ENCODE measurements around the gene EFHC2. TPM values are rescaled to one million over a fixed set of nuclear protein-coding genes. Genes with fewer than 3 reads are reported as not detected.

EFHC2 gene
- total RNA-seq, 1 donor from 2014 or later = 3.2 TPM

DNA sequence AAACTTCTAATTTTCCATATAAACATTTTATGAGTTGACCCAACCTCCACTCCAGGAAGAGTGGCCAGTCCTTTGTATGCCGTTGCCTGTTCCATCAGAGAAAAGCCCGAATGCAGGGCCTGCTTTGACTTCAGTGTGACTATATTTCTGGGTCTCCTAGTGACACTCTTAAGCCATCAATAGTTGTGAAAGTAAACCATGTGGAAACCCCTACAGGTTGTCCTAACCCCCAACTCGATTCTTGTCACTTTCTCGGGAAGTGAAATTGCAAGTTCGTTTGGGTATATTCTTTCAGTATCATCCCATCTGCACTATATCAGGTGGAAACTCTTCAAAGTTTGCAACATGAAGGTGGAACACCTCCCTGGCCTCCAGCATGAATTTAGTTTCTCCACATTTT, 52.8 kb downstream of the EFHC2 start:
- no peak for TF ChIP-seq POLR2AphosphoS5 (IDR thresholded peaks at IDR 0.05; ENCODE audit: insufficient read depth in 1 of 2, low read depth in 1 of 2)
- TF ChIP-seq, protein P1, sequence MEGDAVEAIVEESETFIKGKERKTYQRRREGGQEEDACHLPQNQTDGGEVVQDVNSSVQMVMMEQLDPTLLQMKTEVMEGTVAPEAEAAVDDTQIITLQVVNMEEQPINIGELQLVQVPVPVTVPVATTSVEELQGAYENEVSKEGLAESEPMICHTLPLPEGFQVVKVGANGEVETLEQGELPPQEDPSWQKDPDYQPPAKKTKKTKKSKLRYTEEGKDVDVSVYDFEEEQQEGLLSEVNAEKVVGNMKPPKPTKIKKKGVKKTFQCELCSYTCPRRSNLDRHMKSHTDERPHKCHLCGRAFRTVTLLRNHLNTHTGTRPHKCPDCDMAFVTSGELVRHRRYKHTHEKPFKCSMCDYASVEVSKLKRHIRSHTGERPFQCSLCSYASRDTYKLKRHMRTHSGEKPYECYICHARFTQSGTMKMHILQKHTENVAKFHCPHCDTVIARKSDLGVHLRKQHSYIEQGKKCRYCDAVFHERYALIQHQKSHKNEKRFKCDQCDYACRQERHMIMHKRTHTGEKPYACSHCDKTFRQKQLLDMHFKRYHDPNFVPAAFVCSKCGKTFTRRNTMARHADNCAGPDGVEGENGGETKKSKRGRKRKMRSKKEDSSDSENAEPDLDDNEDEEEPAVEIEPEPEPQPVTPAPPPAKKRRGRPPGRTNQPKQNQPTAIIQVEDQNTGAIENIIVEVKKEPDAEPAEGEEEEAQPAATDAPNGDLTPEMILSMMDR (IDR thresholded peaks at IDR 0.05) = no peak
- no peak for TF ChIP-seq POLR2A (IDR thresholded peaks at IDR 0.05)
- Histone ChIP-seq H3K4me1 (no peaks in the 10 kb centered on the region), H3K4me3 (no peak overlapping the region), H3K27ac (no peak overlapping the region), H3K36me3 (no peaks in the 10 kb centered on the region), H3K9me3 (no peaks in the 10 kb centered on the region), H3K27me3 (no peaks in the 10 kb centered on the region)
- DNase-seq (ENCODE audit: extremely low spot score in 2 of 2) = no peak
- intact Hi-C loops (cut with DNase I) = no loop called here

DNA sequence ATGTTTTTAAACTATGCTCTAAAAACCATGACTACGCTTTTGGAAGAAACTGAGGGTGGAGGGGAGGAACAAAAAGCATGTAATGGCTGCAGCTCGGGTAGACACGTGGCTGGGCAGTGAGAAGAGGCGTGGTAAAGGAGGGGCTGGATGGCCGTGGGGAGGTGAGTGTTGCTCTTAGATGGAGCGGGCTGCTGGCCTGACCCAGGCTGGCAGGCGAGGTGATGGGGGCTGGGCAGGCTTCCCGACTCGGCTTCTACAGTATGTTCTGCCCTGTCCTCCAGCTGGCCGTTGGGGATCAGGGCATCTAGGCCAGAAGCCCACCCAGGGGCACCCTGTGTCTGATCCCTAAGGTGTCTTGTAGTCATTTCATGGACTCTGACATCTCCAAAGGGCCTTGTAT, 60.7 kb downstream of the EFHC2 start:
- intact Hi-C loops (cut with DNase I) = no loop called here
- no peak for TF ChIP-seq POLR2A (IDR thresholded peaks at IDR 0.05)

GRCh38 chrX:44280116-44280515, 63.4 kb downstream of the EFHC2 start:
- H3K4me3 ChIP-seq = no peak overlapping the region
- H3K36me3 ChIP-seq = no peaks in the 10 kb centered on the region
- TF ChIP-seq, protein P1 (IDR thresholded peaks at IDR 0.05) = no peak
- TF ChIP-seq POLR2A (IDR thresholded peaks at IDR 0.05) (no peak), POLR2AphosphoS5 (IDR thresholded peaks at IDR 0.05; ENCODE audit: insufficient read depth in 1 of 2, low read depth in 1 of 2) (no peak)
- no peaks in the 10 kb centered on the region for H3K9me3 ChIP-seq
- intact Hi-C loops (cut with DNase I) = no loop called here
- no peak for DNase-seq (ENCODE audit: extremely low spot score in 2 of 2)
- no peaks in the 10 kb centered on the region for H3K27me3 ChIP-seq
- H3K4me1 ChIP-seq = no peaks in the 10 kb centered on the region
- no peak overlapping the region for H3K27ac ChIP-seq

More for the DNA sequence above, 60.7 kb downstream of the EFHC2 start:
- no peak for DNase-seq (ENCODE audit: extremely low spot score in 2 of 2)
- H3K27ac ChIP-seq = no peak overlapping the region
- H3K4me1 ChIP-seq = no peaks in the 10 kb centered on the region
- no peaks in the 10 kb centered on the region for H3K9me3 ChIP-seq
- H3K36me3 ChIP-seq = no peaks in the 10 kb centered on the region
- H3K27me3 ChIP-seq = no peaks in the 10 kb centered on the region
- no peak overlapping the region for H3K4me3 ChIP-seq

DNA sequence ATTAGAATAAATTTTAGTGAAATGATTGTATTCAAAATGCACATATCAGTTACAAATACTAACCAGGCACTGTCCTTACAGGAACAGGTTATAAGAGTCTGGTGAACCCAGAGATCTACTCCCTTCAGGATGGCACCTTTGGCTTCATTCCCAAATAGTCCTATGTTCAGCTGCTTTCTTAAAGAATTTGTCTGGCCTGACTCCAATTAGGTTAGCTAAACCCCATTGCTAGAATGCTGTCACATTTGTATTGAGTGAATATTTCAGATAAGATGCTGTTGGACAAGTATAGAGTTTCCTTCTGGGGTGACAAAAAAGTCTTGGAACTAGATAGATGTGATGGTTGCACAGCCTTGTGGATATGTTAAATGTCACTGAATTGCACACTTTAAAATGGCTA, 69.4 kb downstream of the EFHC2 start:
- TF ChIP-seq POLR2AphosphoS5 (IDR thresholded peaks at IDR 0.05; ENCODE audit: insufficient read depth in 1 of 2, low read depth in 1 of 2) (no peak), POLR2A (IDR thresholded peaks at IDR 0.05) (no peak)
- TF ChIP-seq, protein P1 (IDR thresholded peaks at IDR 0.05) = no peak
- Histone ChIP-seq H3K27me3 (no peaks in the 10 kb centered on the region), H3K9me3 (no peaks in the 10 kb centered on the region), H3K36me3 (no peaks in the 10 kb centered on the region), H3K4me1 (no peaks in the 10 kb centered on the region), H3K27ac (no peak overlapping the region), H3K4me3 (no peak overlapping the region)
- intact Hi-C loops (cut with DNase I) = no loop called here
- no peak for DNase-seq (ENCODE audit: extremely low spot score in 2 of 2)

DNA sequence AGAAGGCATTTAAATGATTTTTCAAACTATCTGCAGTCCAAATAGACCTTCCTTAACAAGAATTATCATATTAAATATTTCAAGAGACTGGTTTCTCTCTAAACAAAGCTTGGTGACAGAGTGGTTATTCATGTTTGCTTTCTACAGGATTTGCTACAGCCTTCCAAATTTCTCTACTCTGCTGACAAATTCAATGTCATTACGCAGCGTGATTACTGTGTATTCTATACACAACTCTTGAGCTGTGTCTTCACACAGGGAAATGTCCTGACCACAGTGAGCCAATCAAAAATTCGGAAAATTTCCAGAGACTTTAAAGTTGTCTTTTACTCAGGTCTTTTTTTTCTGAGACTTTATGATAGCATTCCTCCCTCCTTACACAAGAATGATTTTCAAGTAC, 75.6 kb downstream of the EFHC2 start:
- intact Hi-C loops (cut with DNase I) = no loop called here
- TF ChIP-seq, protein P1 (IDR thresholded peaks at IDR 0.05) = no peak
- TF ChIP-seq POLR2AphosphoS5 (IDR thresholded peaks at IDR 0.05; ENCODE audit: insufficient read depth in 1 of 2, low read depth in 1 of 2) (no peak), POLR2A (IDR thresholded peaks at IDR 0.05) (no peak)
- Histone ChIP-seq H3K27me3 (no peaks in the 10 kb centered on the region), H3K4me3 (no peak overlapping the region), H3K9me3 (no peaks in the 10 kb centered on the region), H3K36me3 (no peaks in the 10 kb centered on the region), H3K4me1 (no peaks in the 10 kb centered on the region), H3K27ac (no peak overlapping the region)
- DNase-seq (ENCODE audit: extremely low spot score in 2 of 2) = no peak

GRCh38 chrX:44267116-44267515, 76.4 kb downstream of the EFHC2 start:
- intact Hi-C loops (cut with DNase I) = no loop called here
- no peak for DNase-seq (ENCODE audit: extremely low spot score in 2 of 2)
- Histone ChIP-seq H3K4me1 (no peaks in the 10 kb centered on the region), H3K27ac (no peak overlapping the region), H3K9me3 (no peaks in the 10 kb centered on the region), H3K36me3 (no peaks in the 10 kb centered on the region), H3K4me3 (no peak overlapping the region), H3K27me3 (no peaks in the 10 kb centered on the region)
- TF ChIP-seq, protein P1 (IDR thresholded peaks at IDR 0.05) = no peak
- TF ChIP-seq POLR2AphosphoS5 (IDR thresholded peaks at IDR 0.05; ENCODE audit: insufficient read depth in 1 of 2, low read depth in 1 of 2) (no peak), POLR2A (IDR thresholded peaks at IDR 0.05) (no peak)

Data from vagina (tissue), 2 donors.